HL-60 (cell line): ENCODE data around the gene SH3YL1.

ENCODE experiments used
- DNase-seq, 2 experiments: peaks; one replicate each; pipeline ENCODE4 v3.0.0-alpha.2; 2010 to 2020; ENCODE audit warnings: low read depth in 1 of 2, low spot score in 1 of 2
- H3K27ac ChIP-seq: fragments of 250-450 bp; sonication (Bioruptor Pico); replicated peaks from 2 replicates; pipeline ENCODE4 v1.5.1; 2020; ENCODE audit warnings: mild to moderate bottlenecking, moderate library complexity
- H3K27me3 ChIP-seq: fragments of 250-450 bp; sonication (Bioruptor Pico); 2 replicates; pipeline ENCODE4 v1.5.1; 2021; ENCODE audit warnings: mild to moderate bottlenecking, moderate library complexity; ENCODE audit not compliant: insufficient read depth, poor library complexity, severe bottlenecking
- H3K4me3 ChIP-seq: replicated peaks from 2 replicates; pipeline ENCODE4 v1.5.1; 2011; ENCODE audit warnings: mild to moderate bottlenecking, control low read depth, low read length; ENCODE audit not compliant: insufficient read depth
- GABPA ChIP-seq: IDR thresholded peaks from 2 replicates; pipeline ENCODE4 v1.6.1; 2012; ENCODE audit warnings: low read depth
- POLR2AphosphoS5 ChIP-seq: IDR thresholded peaks from 2 replicates; pipeline ENCODE4 v1.6.1; 2012; ENCODE audit warnings: low read depth
- SPI1 ChIP-seq: IDR thresholded peaks from 2 replicates; pipeline ENCODE4 v1.6.1; 2012; ENCODE audit warnings: low read depth, mild to moderate bottlenecking, borderline replicate concordance
- TF ChIP-seq, protein P1 (sequence below): IDR thresholded peaks from 2 replicates; pipeline ENCODE4 v1.6.1; 2012; ENCODE audit warnings: low read depth; ENCODE audit not compliant: insufficient replicate concordance
- TF ChIP-seq, protein P2 (sequence below): IDR thresholded peaks from one replicate; pipeline ENCODE4 v1.5.1; 2011; ENCODE audit warnings: low read length, control low read depth, inconsistent platforms; ENCODE audit not compliant: insufficient read depth

The SH3YL1 gene

DNA sequence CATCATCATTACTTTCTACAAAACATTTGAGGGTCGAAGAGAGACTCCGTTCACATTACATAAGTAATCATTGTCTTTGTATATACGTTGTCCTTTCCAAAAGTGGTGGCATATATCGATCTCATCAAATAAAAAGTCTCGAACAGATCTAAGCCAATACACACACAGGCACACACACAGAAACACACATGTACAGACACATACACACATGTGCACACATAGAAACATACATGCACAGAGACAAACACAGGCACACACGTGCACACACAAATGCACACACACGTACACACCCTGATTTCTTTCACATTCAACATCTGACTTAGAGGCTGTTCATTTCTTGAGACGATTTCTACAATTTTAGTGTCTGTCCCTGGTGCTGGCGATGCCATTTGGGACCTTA lies 41.5 kb upstream of the SH3YL1 start:
- no peak overlapping the region for H3K27ac ChIP-seq
- H3K4me3 ChIP-seq = no peak overlapping the region
- no peak for DNase-seq
- H3K27me3 ChIP-seq = no peaks in the 10 kb centered on the region
- TF ChIP-seq POLR2AphosphoS5 = no peak
- TF ChIP-seq, protein P1, sequence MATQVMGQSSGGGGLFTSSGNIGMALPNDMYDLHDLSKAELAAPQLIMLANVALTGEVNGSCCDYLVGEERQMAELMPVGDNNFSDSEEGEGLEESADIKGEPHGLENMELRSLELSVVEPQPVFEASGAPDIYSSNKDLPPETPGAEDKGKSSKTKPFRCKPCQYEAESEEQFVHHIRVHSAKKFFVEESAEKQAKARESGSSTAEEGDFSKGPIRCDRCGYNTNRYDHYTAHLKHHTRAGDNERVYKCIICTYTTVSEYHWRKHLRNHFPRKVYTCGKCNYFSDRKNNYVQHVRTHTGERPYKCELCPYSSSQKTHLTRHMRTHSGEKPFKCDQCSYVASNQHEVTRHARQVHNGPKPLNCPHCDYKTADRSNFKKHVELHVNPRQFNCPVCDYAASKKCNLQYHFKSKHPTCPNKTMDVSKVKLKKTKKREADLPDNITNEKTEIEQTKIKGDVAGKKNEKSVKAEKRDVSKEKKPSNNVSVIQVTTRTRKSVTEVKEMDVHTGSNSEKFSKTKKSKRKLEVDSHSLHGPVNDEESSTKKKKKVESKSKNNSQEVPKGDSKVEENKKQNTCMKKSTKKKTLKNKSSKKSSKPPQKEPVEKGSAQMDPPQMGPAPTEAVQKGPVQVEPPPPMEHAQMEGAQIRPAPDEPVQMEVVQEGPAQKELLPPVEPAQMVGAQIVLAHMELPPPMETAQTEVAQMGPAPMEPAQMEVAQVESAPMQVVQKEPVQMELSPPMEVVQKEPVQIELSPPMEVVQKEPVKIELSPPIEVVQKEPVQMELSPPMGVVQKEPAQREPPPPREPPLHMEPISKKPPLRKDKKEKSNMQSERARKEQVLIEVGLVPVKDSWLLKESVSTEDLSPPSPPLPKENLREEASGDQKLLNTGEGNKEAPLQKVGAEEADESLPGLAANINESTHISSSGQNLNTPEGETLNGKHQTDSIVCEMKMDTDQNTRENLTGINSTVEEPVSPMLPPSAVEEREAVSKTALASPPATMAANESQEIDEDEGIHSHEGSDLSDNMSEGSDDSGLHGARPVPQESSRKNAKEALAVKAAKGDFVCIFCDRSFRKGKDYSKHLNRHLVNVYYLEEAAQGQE = no peak
- TF ChIP-seq, protein P2, sequence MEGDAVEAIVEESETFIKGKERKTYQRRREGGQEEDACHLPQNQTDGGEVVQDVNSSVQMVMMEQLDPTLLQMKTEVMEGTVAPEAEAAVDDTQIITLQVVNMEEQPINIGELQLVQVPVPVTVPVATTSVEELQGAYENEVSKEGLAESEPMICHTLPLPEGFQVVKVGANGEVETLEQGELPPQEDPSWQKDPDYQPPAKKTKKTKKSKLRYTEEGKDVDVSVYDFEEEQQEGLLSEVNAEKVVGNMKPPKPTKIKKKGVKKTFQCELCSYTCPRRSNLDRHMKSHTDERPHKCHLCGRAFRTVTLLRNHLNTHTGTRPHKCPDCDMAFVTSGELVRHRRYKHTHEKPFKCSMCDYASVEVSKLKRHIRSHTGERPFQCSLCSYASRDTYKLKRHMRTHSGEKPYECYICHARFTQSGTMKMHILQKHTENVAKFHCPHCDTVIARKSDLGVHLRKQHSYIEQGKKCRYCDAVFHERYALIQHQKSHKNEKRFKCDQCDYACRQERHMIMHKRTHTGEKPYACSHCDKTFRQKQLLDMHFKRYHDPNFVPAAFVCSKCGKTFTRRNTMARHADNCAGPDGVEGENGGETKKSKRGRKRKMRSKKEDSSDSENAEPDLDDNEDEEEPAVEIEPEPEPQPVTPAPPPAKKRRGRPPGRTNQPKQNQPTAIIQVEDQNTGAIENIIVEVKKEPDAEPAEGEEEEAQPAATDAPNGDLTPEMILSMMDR = no peak
- TF ChIP-seq SPI1 = no peak
- TF ChIP-seq GABPA = no peak

DNA sequence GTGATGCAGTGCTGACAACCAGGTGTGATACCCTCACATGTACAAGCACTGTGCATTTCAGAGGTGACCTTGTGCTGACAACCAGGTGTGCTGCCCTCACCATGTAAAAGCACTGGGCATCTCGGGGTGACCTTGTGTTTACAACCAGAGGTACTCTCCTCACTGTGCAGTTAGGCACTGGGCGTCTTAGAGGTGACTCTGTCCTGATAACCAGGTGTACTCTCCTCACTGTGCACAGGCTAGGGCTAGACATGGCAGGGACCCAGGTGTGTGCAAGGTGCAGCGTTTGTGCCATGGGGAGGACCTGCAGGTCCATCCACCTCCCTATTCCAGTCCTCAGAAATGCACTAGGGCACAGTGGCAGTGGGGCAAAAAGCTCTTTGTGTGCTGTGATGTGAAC lies 32.5 kb upstream of the SH3YL1 start:
- no peak for DNase-seq
- Histone ChIP-seq H3K4me3 (no peak overlapping the region), H3K27ac (no peak overlapping the region)

DNA sequence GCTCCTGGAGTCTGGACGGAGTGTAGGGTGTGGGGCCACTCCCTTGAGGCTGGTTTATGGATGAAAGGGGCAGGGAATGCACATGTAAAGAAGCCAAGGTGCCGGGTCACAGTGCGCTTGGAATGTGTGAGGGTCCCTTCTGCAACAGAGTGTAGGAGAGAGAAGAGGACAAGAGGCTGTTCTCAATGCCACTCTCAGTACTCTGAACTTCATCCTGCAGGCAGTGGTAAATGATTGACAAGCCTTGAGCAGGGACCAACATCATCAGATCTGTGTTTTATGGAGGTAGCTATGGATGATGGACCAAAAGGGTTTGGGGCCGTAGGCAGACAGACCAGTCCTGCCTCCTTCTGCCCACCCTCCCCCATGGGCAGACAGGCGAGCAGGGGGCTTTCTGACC lies 31.3 kb upstream of the SH3YL1 start:
- no peak for DNase-seq
- no peak overlapping the region for H3K4me3 ChIP-seq
- TF ChIP-seq, protein P2 = no peak
- no peak for TF ChIP-seq GABPA
- TF ChIP-seq POLR2AphosphoS5 = no peak
- no peak for TF ChIP-seq SPI1
- TF ChIP-seq, protein P1 = no peak
- no peak overlapping the region for H3K27ac ChIP-seq
- H3K27me3 ChIP-seq = peaks cover 8% of the 10 kb centered on the region

More for the DNA sequence above, 32.5 kb upstream of the SH3YL1 start:
- TF ChIP-seq, protein P2 = no peak
- TF ChIP-seq POLR2AphosphoS5 (no peak), GABPA (no peak), SPI1 (no peak)
- TF ChIP-seq, protein P1 = no peak
- H3K27me3 ChIP-seq = peaks cover 2% of the 10 kb centered on the region
